IMR-90 (cell line): ENCODE results near the gene SCN8A. TPM values are rescaled to one million over a fixed set of nuclear protein-coding genes. Genes with fewer than 3 reads are reported as not detected.

ENCODE experiments used
- ATAC-seq: fragments of 200-7000 bp; cut with Tn5 transposase; 2 replicates; pipeline ENCODE4 v1.9.1; 2020; ENCODE audit warnings: low read depth, mild to moderate bottlenecking, moderate library complexity
- BruUV-seq: library from RNA; stranded (reverse); fragments of 400-500 nt; replicated peaks from 2 replicates; lab custom pipeline; 2021; lab: Mats Ljungman, UMichigan
- CTCF ChIA-PET: fragments of 300-600 bp; formaldehyde crosslinking; extraction: SDS; loops from one replicate; lab custom pipeline; 2021; ENCODE audit warnings: antibody characterized with exemption; lab: Yijun Ruan, JAX
- POLR2A ChIA-PET: fragments of 300-600 bp; sonication (Branson Sonifier 250); formaldehyde crosslinking; loops from one replicate; lab custom pipeline; 2022; ENCODE audit warnings: antibody characterized with exemption; ENCODE audit not compliant: unreplicated experiment; lab: Charles Lee
- DNase-seq: peaks from one replicate; pipeline ENCODE4 v3.0.0; 2013
- H2AFZ ChIP-seq: replicated peaks from 2 replicates; pipeline ENCODE3; 2013; ENCODE audit warnings: low read length, mild to moderate bottlenecking; ENCODE audit not compliant: poor library complexity
- H2AK5ac ChIP-seq: 2 replicates; pipeline ENCODE4 v1.6.1; 2013; ENCODE audit warnings: low read depth, low read length, inconsistent platforms
- H2AK9ac ChIP-seq: replicated peaks from 2 replicates; pipeline ENCODE3; 2013; ENCODE audit warnings: mild to moderate bottlenecking, low read depth, low read length, moderate library complexity; ENCODE audit not compliant: poor library complexity
- H2BK120ac ChIP-seq: 2 replicates; pipeline ENCODE4 v1.6.1; 2013; ENCODE audit warnings: low read depth, low read length, inconsistent platforms
- H2BK15ac ChIP-seq: 3 replicates; pipeline ENCODE4 v1.6.1; 2013; ENCODE audit warnings: low read depth, low read length, inconsistent platforms
- H2BK20ac ChIP-seq: 2 replicates; pipeline ENCODE4 v1.6.1; 2013; ENCODE audit warnings: low read depth, mild to moderate bottlenecking, inconsistent platforms, low read length, moderate library complexity
- H2BK5ac ChIP-seq: 2 replicates; pipeline ENCODE4 v1.6.1; 2013; ENCODE audit warnings: mild to moderate bottlenecking, low read depth, low read length, inconsistent platforms; ENCODE audit not compliant: poor library complexity, severe bottlenecking
- H3K14ac ChIP-seq: replicated peaks from 2 replicates; pipeline ENCODE4 v1.6.1; 2013; ENCODE audit warnings: low read depth, low read length, inconsistent platforms
- H3K18ac ChIP-seq: 2 replicates; pipeline ENCODE4 v1.6.1; 2013; ENCODE audit warnings: low read depth, low read length, control low read depth
- H3K23ac ChIP-seq: 2 replicates; pipeline ENCODE4 v1.6.1; 2013; ENCODE audit warnings: low read depth, low read length, inconsistent platforms
- H3K27ac ChIP-seq: 2 replicates; pipeline ENCODE4 v1.5.1; 2013; ENCODE audit warnings: mild to moderate bottlenecking, control low read depth, low read length; ENCODE audit not compliant: insufficient read depth
- H3K27me3 ChIP-seq: 2 replicates; pipeline ENCODE4 v1.6.1; 2013; ENCODE audit warnings: low read length; ENCODE audit not compliant: control insufficient read depth, insufficient read depth
- H3K36me3 ChIP-seq: 2 replicates; pipeline ENCODE4 v1.6.1; 2013; ENCODE audit warnings: low read length, mixed read lengths; ENCODE audit not compliant: control insufficient read depth, insufficient read depth
- H3K4ac ChIP-seq: 2 replicates; pipeline ENCODE4 v1.6.1; 2013; ENCODE audit warnings: low read depth, low read length, inconsistent platforms
- H3K4me1 ChIP-seq: 2 replicates; pipeline ENCODE4 v1.6.1; 2013; ENCODE audit warnings: low read length, mixed read lengths; ENCODE audit not compliant: control insufficient read depth, insufficient read depth
- H3K4me2 ChIP-seq: 2 replicates; pipeline ENCODE4 v1.6.1; 2013; ENCODE audit warnings: low read depth, mild to moderate bottlenecking, control low read depth, low read length, moderate library complexity
- H3K4me3 ChIP-seq: 2 replicates; pipeline ENCODE4 v1.5.1; 2013; ENCODE audit warnings: low read depth, mild to moderate bottlenecking, control low read depth, low read length, moderate library complexity; ENCODE audit not compliant: insufficient read depth
- H3K56ac ChIP-seq: 2 replicates; pipeline ENCODE4 v1.6.1; 2013; ENCODE audit warnings: low read length, inconsistent platforms; ENCODE audit not compliant: insufficient read depth; ENCODE audit errors: extremely low read depth
- H3K79me1 ChIP-seq, 2 experiments: 2 replicates each; pipeline ENCODE4 v1.6.1; 2013; ENCODE audit warnings: low read length in 2 of 2, inconsistent platforms in 1 of 2, low read depth in 1 of 2
- H3K9ac ChIP-seq: 2 replicates; pipeline ENCODE4 v1.6.1; 2013; ENCODE audit warnings: low read depth, low read length, control low read depth
- H3K9me1 ChIP-seq: 2 replicates; pipeline ENCODE4 v1.6.1; 2013; ENCODE audit warnings: low read length, inconsistent platforms; ENCODE audit not compliant: insufficient read depth
- H3K9me3 ChIP-seq: 2 replicates; pipeline ENCODE4 v1.6.1; 2013; ENCODE audit warnings: low read length; ENCODE audit not compliant: control insufficient read depth, insufficient read depth
- H4K20me1 ChIP-seq: 2 replicates; pipeline ENCODE4 v1.6.1; 2013; ENCODE audit warnings: low read length, inconsistent platforms; ENCODE audit not compliant: insufficient read depth
- H4K5ac ChIP-seq: 2 replicates; pipeline ENCODE4 v1.6.1; 2013; ENCODE audit warnings: mild to moderate bottlenecking, low read depth, low read length, control low read depth
- H4K8ac ChIP-seq, 2 experiments: 2 replicates each; pipeline ENCODE4 v1.6.1; 2013; ENCODE audit warnings: low read depth in 2 of 2, low read length in 2 of 2, control low read depth in 1 of 2, inconsistent platforms in 1 of 2
- H4K91ac ChIP-seq: 2 replicates; pipeline ENCODE4 v1.6.1; 2013; ENCODE audit warnings: low read depth, low read length, inconsistent platforms; ENCODE audit not compliant: insufficient read depth
- CEBPB ChIP-seq: IDR thresholded peaks from 2 replicates; pipeline ENCODE4 v1.6.1; 2012; ENCODE audit warnings: low read depth, low read length, improper control_type of control experiment
- FOS ChIP-seq: fragments of 150-350 bp; IDR thresholded peaks from 2 replicates; pipeline ENCODE4 v1.6.1; 2016; ENCODE audit warnings: low read depth, low read length
- MAFK ChIP-seq: IDR thresholded peaks from 2 replicates; pipeline ENCODE4 v1.6.1; 2012; ENCODE audit warnings: low read depth, low read length, improper control_type of control experiment
- POLR2A ChIP-seq: IDR thresholded peaks from 2 replicates; pipeline ENCODE4 v1.6.1; 2012; ENCODE audit warnings: mild to moderate bottlenecking, low read depth, low read length
- RAD21 ChIP-seq: IDR thresholded peaks from 2 replicates; pipeline ENCODE4 v1.6.1; 2012; ENCODE audit warnings: low read length, improper control_type of control experiment
- USF2 ChIP-seq: fragments of 150-350 bp; IDR thresholded peaks from 2 replicates; pipeline ENCODE4 v1.6.1; 2017; ENCODE audit warnings: mild to moderate bottlenecking, antibody characterized with exemption, low read length, low read depth
- WGBS, 2 experiments: methylation state at CpG; one replicate each; pipeline versions ENCODE4 v1.1.5 to v1.1.7; 2013; ENCODE audit warnings: missing lambda C conversion rate in 2 of 2; ENCODE audit not compliant: insufficient read length in 1 of 2; ENCODE audit errors: extremely low coverage in 2 of 2; 5-methylcytosine and 5-hydroxymethylcytosine counted together
- dilution Hi-C: fragments of 300-500 bp; cut with HindIII; formaldehyde crosslinking; loops from one replicate; pipeline ENCODE4 v1.14.3; 2018; ENCODE audit warnings: low sequenced_read_pairs; ENCODE audit not compliant: unreplicated experiment
- in situ Hi-C: fragments of 300-500 bp; cut with MboI; formaldehyde crosslinking; loops from 3 replicates; pipeline ENCODE4 v1.14.3; 2019; ENCODE audit warnings: low sequenced_read_pairs, inconsistent platforms, mixed read lengths
- intact Hi-C: fragments of 100-400 bp; cut with micrococcal nuclease; formaldehyde crosslinking; loops from 2 replicates; pipeline ENCODE4 v1.10.0; 2022
- polyA plus RNA-seq, 3 experiments: library from polyadenylated mRNA; depleted of rRNA; stranded (reverse); fragments of >200 nt; gene quantifications; 2 replicates each; pipeline ENCODE4 v1.2.3, GENCODE V29; 2012; ENCODE audit warnings: low replicate concordance in 1 of 3
- total RNA-seq: library from RNA; depleted of rRNA; stranded (reverse); fragments of >200 nt; gene quantifications from 2 replicates; pipeline ENCODE4 v1.2.3, GENCODE V29; 2012
- TF ChIP-seq, protein P1 (sequence below): conservative IDR thresholded peaks from 2 replicates; pipeline ENCODE4 v1.5.1; 2012; ENCODE audit warnings: mild to moderate bottlenecking, low read depth, low read length, improper control_type of control experiment

Gene SCN8A
- total and polyA plus RNA-seq, 2 of the 4 experiments (the other 2 are of a cell fraction) = 6.9 to 19.7 TPM

GRCh38 chr12:51683763-51684357, 92.8 kb downstream of the SCN8A start:
- DNase-seq (peak; percentile 65), ATAC-seq (peak; percentile 53)
- no peak overlapping the region for H3K4ac ChIP-seq
- H3K14ac ChIP-seq = no peak overlapping the region; the same call in 1 of the 2 replicates
- H3K56ac ChIP-seq = no peak overlapping the region
- H2BK120ac ChIP-seq = no peak overlapping the region
- H3K23ac ChIP-seq = no peak overlapping the region
- TF ChIP-seq CEBPB (peak; percentile 83), FOS (peak; percentile 32; the same call in 1 of the 2 replicates), MAFK (no peak), RAD21 (no peak), USF2 (no peak), POLR2A (no peak)
- TF ChIP-seq, protein P1, sequence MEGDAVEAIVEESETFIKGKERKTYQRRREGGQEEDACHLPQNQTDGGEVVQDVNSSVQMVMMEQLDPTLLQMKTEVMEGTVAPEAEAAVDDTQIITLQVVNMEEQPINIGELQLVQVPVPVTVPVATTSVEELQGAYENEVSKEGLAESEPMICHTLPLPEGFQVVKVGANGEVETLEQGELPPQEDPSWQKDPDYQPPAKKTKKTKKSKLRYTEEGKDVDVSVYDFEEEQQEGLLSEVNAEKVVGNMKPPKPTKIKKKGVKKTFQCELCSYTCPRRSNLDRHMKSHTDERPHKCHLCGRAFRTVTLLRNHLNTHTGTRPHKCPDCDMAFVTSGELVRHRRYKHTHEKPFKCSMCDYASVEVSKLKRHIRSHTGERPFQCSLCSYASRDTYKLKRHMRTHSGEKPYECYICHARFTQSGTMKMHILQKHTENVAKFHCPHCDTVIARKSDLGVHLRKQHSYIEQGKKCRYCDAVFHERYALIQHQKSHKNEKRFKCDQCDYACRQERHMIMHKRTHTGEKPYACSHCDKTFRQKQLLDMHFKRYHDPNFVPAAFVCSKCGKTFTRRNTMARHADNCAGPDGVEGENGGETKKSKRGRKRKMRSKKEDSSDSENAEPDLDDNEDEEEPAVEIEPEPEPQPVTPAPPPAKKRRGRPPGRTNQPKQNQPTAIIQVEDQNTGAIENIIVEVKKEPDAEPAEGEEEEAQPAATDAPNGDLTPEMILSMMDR = no peak
- no peak overlapping the region; a peak in 1 of 4 replicates for H4K8ac ChIP-seq
- no peak overlapping the region for H3K9ac ChIP-seq
- H3K9me3 ChIP-seq = no peaks in the 10 kb centered on the region
- in situ Hi-C loops (no loop called here), dilution Hi-C loops (no loop called here), intact Hi-C loops (loop anchor here (10.0 kb wide), 1 partner anchor 259 kb away; the partner anchor contains the start of gene SLC4A8)
- POLR2A ChIA-PET = no interaction called here
- H3K18ac ChIP-seq = no peak overlapping the region
- CTCF ChIA-PET = interaction anchor here (1.3 kb wide), 1 partner anchor 88 kb away, joined by 3 read pairs; no protein-coding TSS in a partner anchor
- H3K27me3 ChIP-seq = no peaks in the 10 kb centered on the region
- no peak overlapping the region for H3K27ac ChIP-seq
- H2AFZ ChIP-seq = no peak overlapping the region
- no peak overlapping the region for H2BK15ac ChIP-seq
- no peaks in the 10 kb centered on the region for H3K36me3 ChIP-seq
- no peak overlapping the region for H2AK5ac ChIP-seq
- H3K79me1 ChIP-seq = peaks cover 0 to 20% of the 10 kb centered on the region in 2 experiments; a peak in 3 of 4 replicates
- BruUV-seq = no TSS peak
- H2AK9ac ChIP-seq = no peak overlapping the region
- peaks cover 3% of the 10 kb centered on the region; the same call in 1 of the 2 replicates for H3K9me1 ChIP-seq
- H3K4me1 ChIP-seq = peaks cover 4% of the 10 kb centered on the region; the same call in 1 of the 2 replicates
- H3K4me3 ChIP-seq = no peak overlapping the region
- no CpG with 5 or more reads among the region's 4 CpGs for WGBS, 2 experiments
- H2BK20ac ChIP-seq = no peak overlapping the region
- H2BK5ac ChIP-seq = no peak overlapping the region
- no peak overlapping the region; the same call in 1 of the 2 replicates for H4K91ac ChIP-seq
- no peak overlapping the region for H4K5ac ChIP-seq
- no peaks in the 10 kb centered on the region for H4K20me1 ChIP-seq
- H3K4me2 ChIP-seq = peak overlapping the region; percentile 44; the same call in 1 of the 2 replicates
